ENCODE data around the gene SGPL1. TPM values are rescaled to one million over a fixed set of nuclear protein-coding genes. Genes with fewer than 3 reads are reported as not detected.

The SGPL1 gene
- polyA plus RNA-seq, 4 donors, result 39.6 to 66.2 (median 60.0) TPM

GRCh38 chr10:70809011-70809611, 6.6 kb upstream of the SGPL1 start:
- DNase-seq (ENCODE audit: low read depth in 4 of 4, low spot score in 3 of 4), result no peak

GRCh38 chr10:70809726-70810125, 6.0 kb upstream of the SGPL1 start:
- no peak for DNase-seq (ENCODE audit: low read depth in 4 of 4, low spot score in 3 of 4)

DNA sequence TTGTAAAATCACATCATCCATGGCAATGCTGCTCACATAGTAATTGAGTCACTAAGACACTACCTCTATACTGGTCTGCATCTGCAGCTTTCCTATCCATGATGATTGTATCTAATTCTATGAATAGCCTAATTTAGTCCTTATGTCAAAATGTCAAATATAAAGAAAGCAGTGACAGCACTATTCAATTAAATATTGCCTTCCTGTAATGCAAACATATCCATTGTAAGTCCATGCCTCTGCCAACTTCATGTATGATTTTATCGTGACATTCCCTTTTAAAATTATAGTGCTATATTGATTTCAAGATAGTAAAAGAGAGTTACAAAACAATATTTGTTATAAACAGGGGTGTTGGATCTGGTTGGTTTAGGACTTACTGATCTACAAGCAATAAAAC, 4.8 kb upstream of the SGPL1 start:
- DNase-seq (ENCODE audit: low read depth in 4 of 4, low spot score in 3 of 4), result no peak

DNA sequence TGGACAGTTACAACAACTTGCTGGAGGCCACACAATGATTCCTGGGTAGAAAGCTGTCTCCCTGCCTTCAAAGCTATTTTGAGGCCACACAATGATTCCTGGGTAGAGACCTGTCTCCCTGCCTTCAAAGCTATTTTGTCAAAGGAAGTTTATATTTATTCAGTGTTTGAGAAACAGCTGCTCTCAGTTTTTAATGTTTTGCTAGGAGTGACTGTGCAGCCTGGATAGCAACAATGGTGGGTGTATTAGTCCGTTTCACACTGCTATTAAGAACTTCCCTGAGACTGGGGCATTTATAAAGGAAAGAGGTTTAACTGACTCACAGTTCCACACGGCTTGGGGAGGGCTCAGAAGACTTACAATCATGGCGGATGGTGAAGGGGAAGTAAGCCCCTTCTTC, 3.9 kb upstream of the SGPL1 start:
- DNase-seq (ENCODE audit: low read depth in 4 of 4, low spot score in 3 of 4), result no peak

DNA sequence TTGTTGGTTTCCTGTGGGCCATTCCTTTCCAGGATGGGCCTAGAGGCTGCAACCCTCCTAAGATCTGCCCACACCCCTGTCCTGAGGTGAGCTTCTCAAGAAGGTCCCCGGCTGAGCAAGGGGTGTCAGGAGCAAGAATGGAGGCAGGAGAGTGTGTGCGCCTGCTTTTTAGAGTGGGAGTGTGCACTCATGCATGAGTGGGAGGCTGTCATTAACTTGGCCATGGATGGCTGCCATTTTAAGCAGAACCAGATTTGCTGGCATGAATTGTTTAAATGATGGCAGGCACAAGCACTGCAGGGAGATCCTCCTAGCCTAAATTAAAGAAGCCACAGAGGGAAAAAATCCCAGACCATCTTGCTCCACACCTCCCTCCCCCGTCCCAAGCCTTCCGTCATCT, 2.9 kb upstream of the SGPL1 start:
- no peak for DNase-seq (ENCODE audit: low read depth in 4 of 4, low spot score in 3 of 4)

GRCh38 chr10:70814126-70814525, 1.6 kb upstream of the SGPL1 start:
- DNase-seq (ENCODE audit: low read depth in 4 of 4, low spot score in 3 of 4), result no peak

DNA sequence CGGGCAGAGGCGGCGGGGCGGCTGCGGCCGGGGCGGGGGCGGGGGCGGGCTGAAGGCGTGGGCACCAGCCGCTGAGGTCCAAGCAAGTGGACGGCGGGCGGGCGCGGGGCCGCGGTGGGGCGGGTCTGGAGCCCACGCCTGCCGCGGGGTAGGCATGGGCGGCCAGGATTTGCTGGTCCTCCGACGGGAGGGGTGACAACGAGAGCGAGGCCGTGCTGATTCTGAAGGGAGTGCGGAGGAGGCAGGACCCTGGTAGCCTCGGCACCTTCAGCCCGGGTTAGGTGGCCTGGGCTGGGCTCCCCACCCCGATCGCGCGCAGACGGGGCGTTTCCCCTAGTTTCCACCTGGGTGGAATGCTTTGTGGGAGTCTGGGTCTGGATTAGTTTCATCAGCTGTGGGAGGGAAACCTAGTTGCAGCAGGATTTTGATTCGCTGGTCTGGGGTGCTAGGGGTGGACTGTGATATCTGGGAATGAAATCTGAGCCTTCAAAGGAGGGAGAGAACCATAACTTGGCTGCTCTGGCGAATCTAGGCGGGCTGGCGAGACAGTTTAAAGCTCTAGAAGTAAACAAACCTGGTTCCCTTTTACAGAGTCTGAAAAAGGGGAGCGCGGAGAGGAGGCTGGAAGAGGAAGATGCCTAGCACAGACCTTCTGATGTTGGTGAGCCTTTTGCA, 609 bp downstream of the SGPL1 start:
- peak; percentile 69 to 79 (median 76) for DNase-seq (ENCODE audit: low read depth in 4 of 4, low spot score in 3 of 4)

DNA sequence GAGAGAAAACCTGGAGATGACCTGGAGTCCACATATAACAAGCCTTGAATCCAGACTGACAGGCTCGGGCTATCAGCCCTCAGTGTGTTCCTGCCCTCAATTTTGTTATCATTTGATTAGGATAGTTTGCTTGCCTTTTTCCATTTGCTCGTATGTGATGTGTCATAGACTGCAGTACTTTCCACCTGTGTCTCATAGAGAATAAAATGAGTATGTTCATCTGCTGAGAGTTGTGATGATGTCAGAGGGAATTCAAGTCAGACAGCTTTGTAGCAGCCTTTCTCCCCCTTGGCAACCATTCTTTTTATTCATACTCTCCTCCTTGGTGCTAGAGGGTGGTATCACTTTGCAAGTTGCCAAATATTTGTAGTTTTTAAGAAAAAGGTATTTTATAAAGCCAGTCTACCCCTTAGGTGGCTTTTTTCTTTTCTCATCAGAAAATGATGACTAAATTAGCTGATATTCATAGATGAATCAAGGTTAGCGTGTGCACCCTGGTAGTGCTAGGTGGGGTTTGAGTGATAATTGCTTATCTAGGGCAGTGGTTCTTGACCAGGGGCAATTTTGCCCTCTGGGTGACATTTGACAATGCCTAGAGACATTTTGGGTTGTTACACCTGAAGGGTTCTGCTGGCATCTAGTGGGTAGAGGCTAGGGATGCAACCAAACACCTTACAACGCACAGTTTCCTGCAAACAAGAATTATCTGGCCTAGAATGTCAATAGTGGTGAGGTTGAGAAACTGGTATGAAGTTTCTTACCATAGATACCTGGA, 5.4 kb downstream of the SGPL1 start:
- no peak for DNase-seq (ENCODE audit: low read depth in 4 of 4, low spot score in 3 of 4)

DNA sequence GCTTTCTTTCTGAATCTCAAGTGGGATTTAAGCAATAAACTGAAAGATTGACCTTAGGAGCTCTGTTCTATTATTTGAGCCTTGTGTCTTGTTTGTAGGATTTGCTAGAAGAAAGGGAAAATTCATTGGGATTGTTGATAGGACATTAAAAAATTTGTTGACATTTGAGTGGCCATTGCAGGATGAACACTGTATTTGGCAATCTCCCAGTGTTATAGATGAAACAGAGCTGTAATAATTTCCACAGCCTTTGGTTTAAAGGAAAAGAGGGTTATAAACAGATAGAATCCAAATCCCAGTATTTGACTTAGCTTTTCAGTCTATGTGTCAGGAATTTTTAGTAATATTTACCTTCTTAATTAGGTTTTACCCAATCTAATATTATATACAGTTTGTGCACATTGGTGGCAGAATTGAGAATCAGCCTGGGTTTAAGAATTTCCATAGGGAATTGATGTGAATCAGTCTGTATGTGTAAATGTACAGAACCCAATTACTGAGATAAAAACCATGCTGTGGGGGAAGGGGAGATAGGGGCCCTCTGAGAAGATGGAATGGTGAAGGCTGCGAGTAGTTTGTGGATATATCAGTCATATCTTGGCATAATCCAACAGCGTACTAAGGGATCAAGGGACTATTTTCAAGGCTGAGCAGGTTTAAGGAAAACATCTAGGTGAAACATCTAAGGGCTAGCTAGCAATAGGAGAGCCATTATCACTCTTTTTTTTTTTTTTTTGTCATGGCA, 6.5 kb downstream of the SGPL1 start:
- DNase-seq (ENCODE audit: low read depth in 4 of 4, low spot score in 3 of 4), result no peak

DNA sequence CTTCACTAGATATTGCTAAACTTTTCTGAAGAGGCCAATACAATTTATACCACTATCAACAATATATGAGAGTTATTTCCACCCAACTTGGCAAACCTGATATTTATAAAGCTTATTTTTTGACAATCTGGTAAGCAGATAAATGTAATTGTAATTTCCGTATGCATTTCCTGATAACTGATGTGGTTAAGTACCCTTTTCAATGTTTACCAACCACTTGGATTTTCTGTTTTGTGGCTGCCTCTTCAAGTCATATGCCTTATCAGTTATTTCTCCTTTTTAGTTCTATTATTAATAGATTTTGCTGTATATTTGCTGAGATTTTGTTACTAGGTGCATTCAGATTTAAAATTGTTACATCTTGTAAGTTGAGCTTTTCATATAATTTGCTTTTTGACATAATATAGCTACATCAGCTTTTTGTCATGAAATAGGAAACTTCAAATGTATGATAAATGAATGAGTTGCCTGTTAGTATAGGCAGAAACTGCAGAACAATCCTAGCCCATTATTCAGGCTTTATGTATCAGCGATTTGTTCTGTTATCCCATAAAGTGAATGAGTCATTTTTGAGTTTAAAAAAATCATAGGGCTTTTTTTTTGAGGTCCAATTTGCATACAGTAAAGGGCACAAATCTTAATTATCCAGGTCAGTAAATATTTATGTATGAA, 11.5 kb downstream of the SGPL1 start:
- no peak for DNase-seq (ENCODE audit: low read depth in 4 of 4, low spot score in 3 of 4)

GRCh38 chr10:70828923-70829322, 13.2 kb downstream of the SGPL1 start:
- DNase-seq (ENCODE audit: low read depth in 4 of 4, low spot score in 3 of 4), result no peak

- DNase-seq (ENCODE audit: low read depth in 4 of 4, low spot score in 3 of 4), result no peak
These were observed 13.8 kb downstream of the SGPL1 start for GRCh38 chr10:70829543-70829942.

DNA sequence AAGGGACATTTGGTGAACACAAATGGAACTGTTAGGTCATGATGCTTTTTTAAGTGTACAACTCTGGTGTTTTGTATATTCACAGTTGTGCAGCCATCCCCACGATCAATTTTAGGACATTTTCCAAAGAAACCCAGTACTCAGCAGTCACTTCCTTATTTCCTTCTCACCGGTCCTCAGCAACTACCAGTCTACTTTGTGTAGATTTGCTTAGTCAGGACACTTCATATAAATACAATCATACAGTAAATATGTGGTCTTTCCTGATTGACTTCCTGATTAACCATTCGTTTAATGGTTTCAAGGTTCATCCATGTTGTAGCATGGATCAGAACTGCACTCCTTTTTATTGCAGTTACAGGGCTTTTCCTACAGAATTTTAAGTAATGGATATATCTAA, 14.4 kb downstream of the SGPL1 start:
- no peak for DNase-seq (ENCODE audit: low read depth in 4 of 4, low spot score in 3 of 4)

GRCh38 chr10:70832221-70832620, 16.5 kb downstream of the SGPL1 start:
- no peak for DNase-seq (ENCODE audit: low read depth in 4 of 4, low spot score in 3 of 4)

DNA sequence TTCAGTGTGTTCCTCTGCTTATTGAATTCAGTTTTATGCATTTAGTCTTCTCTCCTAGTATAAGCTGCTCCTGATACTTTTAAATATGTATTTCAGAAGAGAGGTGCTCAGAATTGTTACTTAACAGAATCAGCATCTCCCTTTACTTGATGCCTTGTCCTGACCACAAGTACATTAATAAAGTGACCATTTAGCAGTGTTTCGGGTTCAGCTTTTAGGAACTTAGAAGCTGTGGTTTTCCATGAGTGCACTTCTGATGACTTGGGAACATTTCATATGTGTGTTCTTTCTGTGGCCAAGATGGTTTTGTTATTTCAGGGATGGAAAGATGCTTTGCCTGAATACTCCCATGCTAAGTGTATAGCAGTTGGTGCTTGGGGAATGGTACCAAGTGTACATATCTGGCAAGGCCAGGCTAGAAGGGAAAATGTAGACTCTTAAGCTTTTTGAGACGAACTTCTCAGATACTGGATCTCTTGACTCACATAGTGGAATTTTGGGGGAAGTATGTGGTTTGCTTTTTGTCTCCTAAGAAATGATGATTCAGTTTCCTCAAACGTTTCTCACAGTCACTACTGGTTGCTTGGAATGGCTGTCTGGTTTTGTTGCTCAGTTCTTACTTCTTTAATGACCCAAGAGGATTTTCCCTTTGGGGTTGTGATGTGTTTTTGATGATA, 17.2 kb downstream of the SGPL1 start:
- DNase-seq (ENCODE audit: low read depth in 4 of 4, low spot score in 3 of 4), result no peak

- DNase-seq (ENCODE audit: low read depth in 4 of 4, low spot score in 3 of 4), result no peak
These were observed 17.9 kb downstream of the SGPL1 start for GRCh38 chr10:70833601-70834000.

GRCh38 chr10:70834021-70834420, 18.3 kb downstream of the SGPL1 start:
- DNase-seq (ENCODE audit: low read depth in 4 of 4, low spot score in 3 of 4), result no peak

GRCh38 chr10:70834441-70835151, 18.8 kb downstream of the SGPL1 start:
- DNase-seq (ENCODE audit: low read depth in 4 of 4, low spot score in 3 of 4), result no peak

- DNase-seq (ENCODE audit: low read depth in 4 of 4, low spot score in 3 of 4), result no peak
These were observed 20.6 kb downstream of the SGPL1 start for GRCh38 chr10:70836319-70836718.

Measured in left renal pelvis (tissue), 4 donors.